A673 (cell line): ENCODE results near the gene PFKM.

Source experiments
- EZH2 ChIP-seq: fragments of 200-600 bp; sonication (generic); IDR thresholded peaks from 2 replicates; pipeline ENCODE4 v1.6.1; 2017; ENCODE audit warnings: borderline replicate concordance, low read depth, mild to moderate bottlenecking, mixed read lengths, antibody characterized with exemption, low read length; ENCODE audit not compliant: poor library complexity, severe bottlenecking
- TF ChIP-seq, protein P1 (sequence below): fragments of 300-800, 200-600 bp; sonication (generic); conservative IDR thresholded peaks from 2 replicates; pipeline ENCODE4 v1.5.1; 2017; ENCODE audit warnings: low read depth, mild to moderate bottlenecking, antibody characterized with exemption, low read length, moderate library complexity, mixed read lengths

DNA sequence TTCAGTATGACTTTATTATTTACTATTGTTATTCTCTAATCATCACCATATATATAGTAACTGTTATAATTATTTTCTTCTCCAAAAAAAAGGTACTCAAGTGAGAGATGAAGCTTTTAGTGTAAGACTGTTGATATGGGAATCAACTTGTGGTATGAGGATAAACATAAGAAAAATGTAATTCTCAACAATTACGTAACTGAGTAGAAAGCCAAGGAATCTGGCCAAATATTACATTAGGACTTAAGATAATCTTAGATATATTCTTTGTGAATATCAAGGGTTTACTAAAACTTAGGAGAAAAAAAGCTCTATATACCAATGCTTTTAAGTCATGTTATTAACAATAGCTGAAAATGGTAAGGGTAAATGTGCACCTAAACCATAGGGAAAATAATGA lies 26.6 kb upstream of the PFKM start:
- no peak for TF ChIP-seq EZH2
- TF ChIP-seq, protein P1, sequence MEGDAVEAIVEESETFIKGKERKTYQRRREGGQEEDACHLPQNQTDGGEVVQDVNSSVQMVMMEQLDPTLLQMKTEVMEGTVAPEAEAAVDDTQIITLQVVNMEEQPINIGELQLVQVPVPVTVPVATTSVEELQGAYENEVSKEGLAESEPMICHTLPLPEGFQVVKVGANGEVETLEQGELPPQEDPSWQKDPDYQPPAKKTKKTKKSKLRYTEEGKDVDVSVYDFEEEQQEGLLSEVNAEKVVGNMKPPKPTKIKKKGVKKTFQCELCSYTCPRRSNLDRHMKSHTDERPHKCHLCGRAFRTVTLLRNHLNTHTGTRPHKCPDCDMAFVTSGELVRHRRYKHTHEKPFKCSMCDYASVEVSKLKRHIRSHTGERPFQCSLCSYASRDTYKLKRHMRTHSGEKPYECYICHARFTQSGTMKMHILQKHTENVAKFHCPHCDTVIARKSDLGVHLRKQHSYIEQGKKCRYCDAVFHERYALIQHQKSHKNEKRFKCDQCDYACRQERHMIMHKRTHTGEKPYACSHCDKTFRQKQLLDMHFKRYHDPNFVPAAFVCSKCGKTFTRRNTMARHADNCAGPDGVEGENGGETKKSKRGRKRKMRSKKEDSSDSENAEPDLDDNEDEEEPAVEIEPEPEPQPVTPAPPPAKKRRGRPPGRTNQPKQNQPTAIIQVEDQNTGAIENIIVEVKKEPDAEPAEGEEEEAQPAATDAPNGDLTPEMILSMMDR = no peak
